K562 treated with DMSO at 1 percent for 48 hours (cell line): ENCODE measurements around the gene FOXB2. TPM values are rescaled to one million over a fixed set of nuclear protein-coding genes. Genes with fewer than 3 reads are reported as not detected.

Source experiments
- total RNA-seq: library from RNA; unstranded; fragments of 300-600 nt; gene quantifications from 2 replicates; pipeline ENCODE4 v1.2.3, GENCODE V29; 2022; ENCODE audit warnings: low replicate concordance; ENCODE audit errors: extremely low read depth

FOXB2 gene
- not detected in 2 replicates for total RNA-seq

GRCh38 chr9:77019236-77019925 is at the start of gene FOXB2:
TSS of gene FOXB2 (plus strand) at chr9:77019655. CDS start at chr9:77019655, 0 bp downstream.

Other genes starting within 250 kb of the FOXB2 start
- gene PRUNE2, start 113.5 kb upstream of the FOXB2 start, total RNA-seq, result not detected in 2 replicates
- gene VPS13A, start 157.9 kb downstream of the FOXB2 start, total RNA-seq, result not detected in 2 replicates